NCI-H1105 (cell line): Measurements from ENCODE around the gene E2F1.
A peak's percentile ranks its signal among the peaks of the same experiment; 100 is the strongest.
"Not testable (repeated sequence)": the region's sequence is repeated elsewhere in the genome, so short reads cannot be mapped to it uniquely, and the experiment has no call there.

Experiments used
- DNase-seq: peaks from one replicate; lab custom pipeline; 2025; lab: John Stamatoyannopoulos, UW

The E2F1 gene

GRCh38 chr20:33710681-33711445 lies 24.7 kb upstream of the E2F1 start:
- DNase-seq, result no peak

GRCh38 chr20:33709905-33710541 lies 23.8 kb upstream of the E2F1 start:
- DNase-seq, result no peak

- DNase-seq, result no peak
These were observed 23.2 kb upstream of the E2F1 start for GRCh38 chr20:33709398-33709797.

DNA sequence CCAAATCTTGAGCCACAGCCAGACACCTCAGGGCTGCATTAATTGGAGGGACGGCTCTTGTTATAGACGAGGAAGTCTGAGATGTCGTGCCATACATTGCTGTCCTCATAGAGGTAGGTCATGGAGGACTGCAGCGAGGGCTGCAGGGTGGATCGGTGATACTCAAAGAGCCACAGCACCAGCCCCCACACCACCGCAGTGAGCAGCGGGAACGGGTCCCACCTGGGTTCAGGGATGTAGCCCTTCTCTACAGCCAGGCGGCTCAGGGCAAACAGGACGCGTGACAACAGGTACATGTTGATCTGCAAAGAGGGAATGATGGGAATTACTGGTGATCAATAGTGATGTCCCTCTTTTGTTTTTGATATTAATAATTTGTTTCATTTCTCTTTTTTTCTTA lies 21.5 kb upstream of the E2F1 start:
- no peak for DNase-seq

GRCh38 chr20:33704197-33704924 lies 18.2 kb upstream of the E2F1 start:
- no peak for DNase-seq

DNA sequence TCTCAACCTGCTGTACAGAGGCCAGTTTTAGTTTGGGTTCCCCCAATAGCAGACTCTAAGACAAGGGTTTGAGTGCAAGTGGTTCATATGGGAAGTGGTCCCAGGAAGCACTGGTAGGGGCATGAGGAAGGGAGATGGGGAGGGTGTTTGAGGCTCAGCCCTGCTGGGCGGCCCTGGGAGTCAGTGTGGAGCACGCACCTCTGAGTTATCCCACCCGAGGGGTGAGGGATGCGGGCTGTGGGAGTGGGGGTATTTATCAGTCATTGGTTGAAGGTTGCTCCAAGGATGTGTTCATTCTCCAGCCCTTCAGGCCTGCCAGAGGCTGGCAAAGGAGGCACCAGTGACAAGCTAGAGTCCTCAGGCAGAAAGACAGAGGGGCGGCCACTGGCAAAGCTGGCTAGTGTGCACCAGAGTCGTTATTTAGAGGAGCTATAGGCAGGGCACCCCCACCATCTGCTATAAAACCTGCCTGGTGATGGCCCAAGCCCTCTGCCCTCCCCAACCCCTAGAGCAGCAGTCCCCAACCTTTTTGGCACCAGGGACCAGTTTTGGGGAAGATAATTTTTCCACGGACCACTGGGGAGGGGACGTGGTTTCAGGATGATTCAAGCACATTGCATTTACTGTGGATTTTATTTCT lies 17.4 kb upstream of the E2F1 start:
- no peak for DNase-seq

DNA sequence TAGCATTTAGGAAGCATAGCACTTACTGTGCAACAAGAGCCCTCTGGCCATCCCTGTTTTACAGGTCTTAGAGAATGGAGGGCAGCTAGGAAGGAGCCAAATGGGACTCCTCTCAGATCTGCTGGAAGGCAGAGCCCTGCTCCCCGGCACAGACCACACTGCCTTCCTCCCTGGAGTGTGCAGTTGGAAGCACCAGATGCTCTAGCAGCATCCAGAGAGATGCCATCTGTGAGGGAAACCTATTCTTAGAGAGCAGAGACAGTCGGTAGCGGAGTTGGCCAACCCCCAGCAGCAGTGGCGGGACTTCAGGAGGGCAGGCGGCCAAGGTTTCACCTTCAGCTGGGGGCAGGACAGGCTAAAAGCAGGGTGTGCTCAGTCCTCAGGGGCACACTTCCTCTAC lies 16.7 kb upstream of the E2F1 start:
- DNase-seq, result peak; percentile 50

- no peak for DNase-seq
These were observed 15.7 kb upstream of the E2F1 start for GRCh38 chr20:33701629-33702450.

DNA sequence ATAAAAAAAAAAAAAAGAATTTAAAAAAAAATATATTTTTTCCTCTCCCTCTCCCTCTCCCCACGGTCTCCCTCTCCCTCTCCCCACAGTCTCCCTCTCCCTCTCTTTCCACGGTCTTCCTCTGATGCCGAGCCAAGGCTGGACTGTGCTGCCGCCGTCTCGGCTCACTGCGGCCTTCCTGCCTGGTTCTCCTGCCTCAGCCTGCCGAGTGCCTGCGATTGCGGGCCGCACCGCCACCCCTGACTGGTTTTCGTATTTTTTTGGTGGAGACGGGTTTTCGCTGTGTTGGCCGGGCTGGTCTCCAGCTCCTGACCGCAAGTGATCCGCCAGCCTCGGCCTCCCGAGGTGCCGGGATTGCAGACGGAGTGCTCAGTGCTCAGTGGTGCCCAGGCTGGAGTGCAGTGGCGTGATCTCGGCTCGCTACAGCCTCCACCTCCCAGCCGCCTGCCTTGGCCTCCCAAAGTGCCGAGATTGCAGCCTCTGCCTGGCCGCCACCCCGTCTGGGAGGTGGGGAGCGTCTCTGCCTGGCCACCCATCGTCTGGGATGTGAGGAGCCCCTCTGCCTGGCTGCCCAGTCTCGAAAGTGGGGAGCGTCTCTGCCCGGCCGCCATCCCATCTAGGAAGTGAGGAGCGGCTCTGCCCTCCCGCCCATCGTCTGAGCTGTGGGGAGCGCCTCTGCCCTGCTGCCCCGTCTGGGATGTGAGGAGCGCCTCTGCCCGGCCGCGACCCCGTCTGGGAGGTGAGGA lies 14.7 kb upstream of the E2F1 start:
- not testable (repeated sequence) for DNase-seq

- not testable (repeated sequence) for DNase-seq
These were observed 12.8 kb upstream of the E2F1 start for GRCh38 chr20:33698966-33699365.

- DNase-seq, result no peak
These were observed 10.9 kb upstream of the E2F1 start for GRCh38 chr20:33697129-33697528.

GRCh38 chr20:33696448-33696847 lies 10.3 kb upstream of the E2F1 start:
- no peak for DNase-seq

DNA sequence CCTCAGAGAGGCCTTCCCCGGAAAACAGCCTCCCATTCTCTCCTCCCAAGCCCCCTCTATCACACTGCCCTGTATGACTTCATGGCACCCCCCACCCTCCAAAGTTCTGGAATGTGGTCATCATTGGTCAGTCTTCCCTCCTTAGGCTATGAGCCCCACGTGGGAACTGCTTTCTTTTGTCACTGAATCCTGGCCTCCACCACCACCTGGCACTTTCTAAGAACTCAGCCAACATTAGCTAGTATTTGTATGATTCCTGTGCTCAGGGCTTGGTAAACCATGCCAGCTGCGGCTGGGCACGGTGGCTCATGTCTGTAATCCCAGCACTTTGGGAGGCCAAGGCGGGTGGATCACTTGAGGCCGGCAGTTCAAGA lies 8.4 kb upstream of the E2F1 start:
- no peak for DNase-seq

DNA sequence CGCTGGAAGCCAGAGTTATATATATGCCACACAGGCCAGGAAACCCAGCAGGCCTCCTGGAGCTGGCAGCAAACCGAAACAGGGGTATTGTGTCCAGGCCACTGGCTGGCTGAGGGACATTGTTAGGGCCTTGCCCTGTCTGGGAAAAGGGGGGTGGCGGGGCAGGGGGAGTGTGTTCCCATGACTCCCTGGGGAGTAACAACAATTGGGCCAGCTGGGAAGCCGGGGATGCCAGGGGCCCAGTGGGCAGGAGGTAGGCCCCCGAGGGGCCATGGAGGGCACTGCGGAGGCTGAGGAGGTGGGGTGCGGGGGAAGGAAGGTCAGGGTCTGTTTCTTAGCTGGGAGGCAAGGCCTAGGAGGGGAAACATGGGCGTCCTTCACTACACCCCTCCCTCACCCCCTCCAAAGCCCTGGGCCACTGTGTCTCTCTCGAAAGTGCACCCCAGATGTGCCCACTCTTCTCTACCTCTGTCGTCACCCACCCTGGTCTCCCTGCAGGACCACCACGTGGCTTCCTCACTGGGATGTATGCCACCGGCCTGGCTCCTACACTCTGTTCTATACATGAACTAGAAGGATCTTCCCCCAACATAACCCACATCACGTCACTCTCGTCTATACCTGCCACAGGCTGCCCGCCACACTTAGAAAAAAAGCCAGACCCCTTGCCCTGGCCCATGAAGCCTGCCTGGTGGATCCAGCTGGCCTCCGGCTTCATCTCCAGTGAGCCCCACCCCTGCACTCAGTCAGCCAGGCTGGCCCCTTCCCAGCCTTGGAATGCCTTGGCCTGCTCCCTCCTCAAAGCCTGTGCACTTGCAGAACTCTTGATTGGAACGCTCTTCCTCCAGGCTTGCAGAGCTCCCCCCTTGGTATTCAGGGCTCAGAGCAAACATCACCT lies 7.8 kb upstream of the E2F1 start:
- no peak for DNase-seq

GRCh38 chr20:33693289-33693688 lies 7.1 kb upstream of the E2F1 start:
- DNase-seq, result no peak

GRCh38 chr20:33689973-33690372 lies 3.8 kb upstream of the E2F1 start:
- DNase-seq, result no peak

DNA sequence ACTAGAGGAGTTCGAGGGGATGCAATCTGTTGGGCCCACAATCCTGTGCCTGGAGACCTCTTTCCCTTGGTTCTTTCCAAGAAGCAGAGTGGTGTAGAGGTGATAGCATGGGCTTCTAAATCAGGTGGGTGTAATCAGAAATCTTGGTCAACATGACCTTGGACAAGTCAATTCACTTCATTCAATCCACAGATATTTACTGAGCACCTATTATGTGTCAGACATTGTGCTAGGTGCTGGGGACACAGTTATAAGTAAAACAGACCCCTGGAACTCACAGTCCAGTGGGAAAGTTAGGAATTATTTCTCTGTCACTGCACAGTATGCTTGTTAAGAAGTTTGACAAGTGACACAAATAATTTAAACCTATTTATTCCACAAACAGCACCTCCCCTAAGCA lies 3.3 kb upstream of the E2F1 start:
- DNase-seq, result no peak

DNA sequence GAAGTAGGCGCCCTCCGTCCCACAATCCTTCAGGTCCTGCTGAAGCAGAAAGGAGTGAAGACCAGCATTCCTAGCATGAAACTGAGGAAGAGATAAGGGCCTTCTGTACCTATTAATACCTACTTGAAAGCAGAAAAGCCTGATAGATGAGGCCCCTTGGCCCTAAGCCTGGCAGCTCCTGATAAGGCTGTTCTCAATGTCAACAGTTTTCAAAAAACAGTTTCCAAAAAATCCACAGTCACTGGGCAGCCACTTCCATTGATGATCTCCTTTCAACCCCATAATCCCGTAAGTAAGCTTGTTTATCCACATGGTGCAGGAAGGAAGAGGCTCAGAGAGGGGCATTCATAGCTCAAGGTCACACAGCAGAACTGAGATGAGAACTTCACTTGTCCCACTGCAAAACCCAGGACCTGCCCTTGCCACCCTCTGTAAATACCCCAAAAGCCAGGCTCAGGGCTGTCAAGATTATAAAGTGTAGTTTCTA lies 2.8 kb upstream of the E2F1 start:
- DNase-seq, result no peak

GRCh38 chr20:33687993-33688937 lies 2.1 kb upstream of the E2F1 start:
- DNase-seq, result no peak
